Skeletal muscle satellite cell (primary cell): Measurements from ENCODE around the gene NXPH2.
A peak's percentile ranks its signal among the peaks of the same experiment; 100 is the strongest.

ENCODE experiments used
- H3K27me3 ChIP-seq: 2 replicates; pipeline ENCODE4 v1.7.0; 2013; ENCODE audit warnings: low read length; ENCODE audit not compliant: control insufficient read depth, insufficient read depth
- H3K36me3 ChIP-seq: 2 replicates; pipeline ENCODE4 v1.7.0; 2013; ENCODE audit warnings: mild to moderate bottlenecking, control low read depth, low read length; ENCODE audit not compliant: insufficient read depth
- H3K4me1 ChIP-seq: 2 replicates; pipeline ENCODE4 v1.7.0; 2013; ENCODE audit warnings: low read length; ENCODE audit not compliant: control insufficient read depth, insufficient read depth
- H3K4me2 ChIP-seq: 2 replicates; pipeline ENCODE4 v1.7.0; 2013; ENCODE audit warnings: mild to moderate bottlenecking, low read length
- H3K4me3 ChIP-seq: 2 replicates; pipeline ENCODE4 v1.7.0; 2013; ENCODE audit warnings: low read length
- H3K9ac ChIP-seq: 2 replicates; pipeline ENCODE4 v1.7.0; 2013; ENCODE audit warnings: mild to moderate bottlenecking, low read depth, low read length, moderate library complexity
- H3K9me3 ChIP-seq: replicated peaks from 2 replicates; pipeline ENCODE4 v1.7.0; 2013; ENCODE audit warnings: mild to moderate bottlenecking, control low read depth, low read length

NXPH2 gene

DNA sequence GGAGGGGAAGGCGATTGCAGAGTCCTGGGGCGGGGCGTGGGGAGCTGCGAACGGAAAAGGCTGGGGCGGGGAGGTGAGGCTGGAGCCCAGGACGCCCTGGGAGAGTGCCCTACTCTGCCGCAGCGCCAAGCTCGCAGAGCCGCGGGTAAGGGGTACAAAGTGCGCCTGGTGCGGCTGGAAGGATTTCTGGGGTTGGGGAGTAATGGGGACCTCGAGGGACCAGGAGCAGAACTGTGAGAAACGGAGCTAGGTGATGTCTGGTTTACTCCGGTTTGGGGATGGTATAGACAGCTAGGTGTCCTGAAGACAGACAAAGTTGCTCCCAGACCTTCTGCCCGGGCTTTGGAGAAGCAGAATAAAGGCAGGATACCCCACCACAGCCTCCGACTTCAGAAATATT, 718 bp upstream of the NXPH2 start:
- Histone ChIP-seq H3K9ac (no peak overlapping the region), H3K27me3 (peaks cover 53% of the 10 kb centered on the region), H3K9me3 (no peaks in the 10 kb centered on the region), H3K36me3 (no peaks in the 10 kb centered on the region), H3K4me1 (peaks cover 11% of the 10 kb centered on the region), H3K4me3 (no peak overlapping the region), H3K4me2 (no peak overlapping the region)

DNA sequence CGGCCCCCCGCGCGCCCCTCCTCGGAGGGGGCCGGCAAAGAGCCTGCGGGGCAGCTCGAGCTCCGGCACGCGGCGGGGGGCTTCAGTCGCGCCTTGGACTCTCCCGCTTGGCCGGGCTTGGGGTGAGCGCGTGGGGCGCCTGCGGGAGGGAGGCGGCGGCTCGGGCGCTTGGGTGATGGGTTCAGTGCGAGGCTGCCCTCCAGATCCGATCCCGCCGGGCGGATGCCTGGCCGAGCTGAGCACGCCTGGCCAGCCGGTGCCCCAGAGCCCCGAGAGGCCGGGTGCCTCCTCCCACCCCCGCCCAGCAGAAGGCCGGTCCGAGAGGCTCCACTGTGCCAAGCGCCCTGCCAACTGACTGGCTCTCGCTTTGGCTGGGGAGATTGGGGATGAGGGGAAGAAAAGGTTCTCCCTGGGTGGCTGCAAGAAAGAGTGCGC, 273 bp upstream of the NXPH2 start:
- H3K36me3 ChIP-seq, result no peaks in the 10 kb centered on the region
- H3K4me2 ChIP-seq, result peak overlapping the region; percentile 56
- H3K4me3 ChIP-seq, result no peak overlapping the region
- H3K9ac ChIP-seq, result no peak overlapping the region
- H3K9me3 ChIP-seq, result no peaks in the 10 kb centered on the region
- peaks cover 52% of the 10 kb centered on the region for H3K27me3 ChIP-seq
- H3K4me1 ChIP-seq, result peaks cover 11% of the 10 kb centered on the region

DNA sequence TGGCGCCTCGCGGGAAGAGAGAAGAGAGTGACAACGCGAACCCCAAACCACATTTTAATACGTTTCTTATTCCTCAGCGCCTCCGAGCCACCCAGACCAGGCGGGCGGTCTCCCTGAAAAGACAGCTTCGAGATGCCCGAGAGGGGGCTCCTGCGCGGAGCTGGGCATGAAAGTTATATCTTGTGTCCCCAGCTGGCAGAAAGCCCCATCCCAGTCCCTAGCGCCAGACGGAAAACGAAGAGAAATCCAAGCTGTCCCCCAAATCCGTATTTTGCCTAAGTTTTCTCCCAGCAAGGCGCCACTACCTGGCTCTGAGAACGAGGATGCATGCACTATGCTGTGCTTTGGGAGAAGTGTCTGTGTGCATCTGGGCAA, 797 bp downstream of the NXPH2 start:
- H3K4me3 ChIP-seq, result peak overlapping the region; percentile 62
- peak overlapping the region; percentile 83 for H3K4me2 ChIP-seq
- peaks cover 11% of the 10 kb centered on the region for H3K4me1 ChIP-seq
- no peaks in the 10 kb centered on the region for H3K9me3 ChIP-seq
- H3K36me3 ChIP-seq, result no peaks in the 10 kb centered on the region
- peaks cover 48% of the 10 kb centered on the region for H3K27me3 ChIP-seq
- H3K9ac ChIP-seq, result no peak overlapping the region

DNA sequence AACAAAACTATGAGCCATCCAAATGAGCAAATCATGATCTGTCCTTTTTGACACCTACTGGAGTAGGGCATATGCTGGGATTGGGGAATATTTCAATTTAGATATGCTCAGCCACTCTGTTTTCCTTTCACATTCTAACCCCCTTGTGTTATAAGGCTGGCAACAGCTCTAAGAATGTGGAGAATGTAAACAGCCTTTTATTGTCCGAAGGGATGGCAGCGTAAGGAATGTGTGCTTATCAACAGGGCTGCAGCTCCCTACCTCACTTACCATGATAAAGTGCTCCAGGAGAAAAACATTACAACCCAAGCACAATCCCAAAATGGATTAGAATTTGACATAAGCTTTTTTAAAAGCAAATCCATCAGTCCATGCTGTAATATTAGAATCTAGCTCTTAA, 2.2 kb downstream of the NXPH2 start:
- H3K36me3 ChIP-seq, result no peaks in the 10 kb centered on the region
- H3K4me1 ChIP-seq, result peaks cover 11% of the 10 kb centered on the region
- H3K4me3 ChIP-seq, result no peak overlapping the region
- H3K4me2 ChIP-seq, result no peak overlapping the region
- no peak overlapping the region for H3K9ac ChIP-seq
- peaks cover 43% of the 10 kb centered on the region for H3K27me3 ChIP-seq
- H3K9me3 ChIP-seq, result no peaks in the 10 kb centered on the region

DNA sequence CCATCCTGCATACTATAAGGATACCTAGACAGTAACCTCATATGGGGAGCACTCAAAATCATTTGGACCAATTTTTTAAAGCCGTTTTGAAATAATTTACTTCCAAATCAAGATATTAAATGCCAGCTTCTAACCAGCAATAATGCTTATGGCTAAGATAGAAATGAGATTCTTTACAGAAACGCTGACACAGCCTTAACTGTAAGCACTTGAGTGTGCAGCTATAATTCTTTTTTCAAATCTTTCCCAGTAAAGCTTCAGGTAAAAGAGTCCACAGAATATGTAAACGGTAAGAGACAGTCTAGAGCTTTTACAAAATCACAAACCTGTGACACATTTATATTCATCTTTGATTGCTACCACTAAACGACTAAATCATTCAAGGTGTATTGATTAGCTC, 4.5 kb downstream of the NXPH2 start:
- Histone ChIP-seq H3K4me2 (no peak overlapping the region), H3K9me3 (no peaks in the 10 kb centered on the region), H3K36me3 (no peaks in the 10 kb centered on the region), H3K9ac (no peak overlapping the region), H3K4me1 (peaks cover 11% of the 10 kb centered on the region), H3K4me3 (no peak overlapping the region), H3K27me3 (peaks cover 21% of the 10 kb centered on the region)

DNA sequence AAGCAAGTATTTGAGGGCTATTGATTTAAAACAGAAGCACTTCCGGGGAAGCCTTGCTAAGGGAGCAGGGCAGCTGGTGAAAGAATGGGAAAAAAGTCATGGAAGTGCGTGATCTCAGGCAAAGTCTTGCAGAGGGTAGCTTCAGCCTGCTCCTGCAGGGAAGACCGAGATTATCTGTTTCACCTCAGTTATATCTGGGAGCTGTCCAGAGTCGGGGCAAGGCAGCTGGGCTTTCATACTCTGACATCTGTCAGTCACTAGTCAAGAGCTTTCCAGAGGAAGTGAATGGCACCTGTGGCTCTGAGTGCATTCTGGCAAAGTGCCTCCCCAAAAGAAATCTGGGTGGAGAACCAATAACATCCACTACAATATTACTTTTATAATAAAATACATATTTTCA, 8.7 kb downstream of the NXPH2 start:
- no peaks in the 10 kb centered on the region for H3K4me1 ChIP-seq
- no peak overlapping the region for H3K4me2 ChIP-seq
- no peak overlapping the region for H3K9ac ChIP-seq
- H3K27me3 ChIP-seq, result peaks cover 5% of the 10 kb centered on the region
- no peak overlapping the region for H3K4me3 ChIP-seq
- no peaks in the 10 kb centered on the region for H3K36me3 ChIP-seq
- H3K9me3 ChIP-seq, result no peaks in the 10 kb centered on the region

DNA sequence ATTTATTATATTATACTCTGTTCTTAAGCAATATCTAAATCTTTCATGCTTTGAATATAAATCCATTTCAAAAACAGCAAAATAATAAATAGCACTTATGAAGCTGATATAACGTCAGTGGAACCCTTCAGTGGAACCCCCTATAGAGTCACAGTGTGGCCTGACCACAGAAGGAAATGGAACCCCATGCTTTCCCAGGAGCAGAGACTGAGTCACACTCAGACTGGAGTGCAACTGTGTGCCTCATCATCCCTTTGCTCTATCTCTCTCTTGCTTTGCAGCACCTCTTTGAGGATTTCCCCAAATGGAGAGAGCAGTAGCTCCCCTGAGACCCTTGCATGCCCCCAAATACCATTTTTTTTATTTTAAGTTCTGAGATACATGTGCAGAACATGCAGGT, 13.1 kb downstream of the NXPH2 start:
- Histone ChIP-seq H3K4me2 (no peak overlapping the region), H3K9me3 (no peaks in the 10 kb centered on the region), H3K36me3 (no peaks in the 10 kb centered on the region), H3K4me1 (no peaks in the 10 kb centered on the region), H3K9ac (no peak overlapping the region), H3K4me3 (no peak overlapping the region), H3K27me3 (peaks cover 5% of the 10 kb centered on the region)

DNA sequence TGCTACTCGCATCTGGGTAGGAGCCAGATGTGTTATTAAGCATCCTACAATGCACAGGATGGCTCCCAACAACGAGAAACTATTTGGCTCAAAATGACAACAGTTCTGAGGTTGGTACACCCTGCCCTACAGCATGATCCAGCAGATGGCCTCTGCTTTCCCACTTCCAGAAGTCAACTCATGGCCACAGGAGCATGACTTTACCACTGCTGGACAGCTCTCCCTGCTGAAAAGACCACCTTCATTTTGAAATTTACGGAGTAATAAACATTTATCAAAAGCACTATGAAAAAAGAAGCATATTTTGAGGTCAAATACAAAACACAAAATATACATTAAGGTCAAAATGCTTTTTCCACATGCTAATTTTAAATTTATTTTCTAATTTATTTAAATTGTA, 13.7 kb downstream of the NXPH2 start:
- no peaks in the 10 kb centered on the region for H3K36me3 ChIP-seq
- H3K9ac ChIP-seq, result no peak overlapping the region
- peaks cover 5% of the 10 kb centered on the region for H3K27me3 ChIP-seq
- no peak overlapping the region for H3K4me2 ChIP-seq
- no peaks in the 10 kb centered on the region for H3K9me3 ChIP-seq
- no peaks in the 10 kb centered on the region for H3K4me1 ChIP-seq
- H3K4me3 ChIP-seq, result no peak overlapping the region

DNA sequence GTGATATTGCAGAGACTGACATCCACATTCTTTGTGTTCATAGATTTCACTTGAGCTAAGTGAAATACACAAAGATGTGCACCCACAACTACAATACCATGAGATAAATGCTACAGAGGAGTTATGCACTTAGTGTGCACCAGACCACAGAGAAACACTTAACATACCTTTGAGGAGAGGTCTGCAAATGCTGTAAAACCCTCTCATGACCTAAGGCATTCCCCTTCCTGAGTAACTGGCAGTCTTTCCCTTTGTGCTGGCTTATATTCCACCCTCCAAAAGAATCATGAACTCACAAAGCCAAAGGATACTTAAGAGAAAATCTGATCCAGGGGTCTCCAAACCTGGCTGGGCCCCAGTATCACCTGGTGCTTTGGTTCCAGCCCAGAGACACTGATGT, 16.2 kb downstream of the NXPH2 start:
- H3K27me3 ChIP-seq, result no peaks in the 10 kb centered on the region

DNA sequence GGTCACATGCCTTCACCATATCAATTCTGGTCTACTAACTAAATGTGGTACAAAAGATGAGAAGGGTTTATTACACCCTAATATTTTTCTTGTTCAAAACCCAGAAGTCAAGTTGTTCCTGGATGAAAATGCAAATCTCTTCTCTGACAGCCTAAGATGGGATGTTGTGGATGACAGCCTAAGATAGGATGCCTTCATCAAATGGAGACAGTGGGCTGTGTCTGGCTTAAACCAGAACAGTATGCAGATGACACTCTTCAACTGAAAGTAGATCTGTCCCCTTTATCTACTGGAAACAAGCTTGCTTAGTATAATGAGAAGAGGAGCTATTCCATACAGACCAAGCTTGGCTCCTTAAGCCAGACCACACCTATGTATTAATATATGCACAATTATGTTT, 17.7 kb downstream of the NXPH2 start:
- Histone ChIP-seq H3K27me3 (no peaks in the 10 kb centered on the region), H3K36me3 (no peaks in the 10 kb centered on the region), H3K4me1 (no peaks in the 10 kb centered on the region), H3K4me3 (no peak overlapping the region), H3K9me3 (no peaks in the 10 kb centered on the region), H3K9ac (no peak overlapping the region), H3K4me2 (no peak overlapping the region)

More for the DNA sequence above, 16.2 kb downstream of the NXPH2 start:
- Histone ChIP-seq H3K9me3 (no peaks in the 10 kb centered on the region), H3K36me3 (no peaks in the 10 kb centered on the region), H3K9ac (no peak overlapping the region), H3K4me1 (no peaks in the 10 kb centered on the region), H3K4me2 (no peak overlapping the region), H3K4me3 (no peak overlapping the region)

DNA sequence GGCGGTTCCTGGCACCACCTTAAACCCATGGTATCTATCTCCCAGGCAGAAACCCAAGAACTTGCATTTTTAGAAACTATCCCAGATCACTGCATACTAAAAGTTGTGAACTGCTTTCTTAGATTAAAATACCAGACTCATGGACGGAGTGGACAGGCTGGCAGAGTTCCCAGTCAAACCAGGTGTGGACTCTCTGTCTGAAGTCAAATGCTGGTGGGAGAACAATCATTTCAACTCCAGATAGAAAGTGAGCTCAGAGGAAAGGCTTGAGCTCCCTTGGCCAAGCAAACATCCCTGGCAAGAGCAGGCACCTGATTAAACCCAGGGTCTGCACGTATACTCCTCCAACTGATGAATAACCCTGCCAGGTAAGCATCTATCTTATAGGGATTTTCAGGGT, 19.5 kb downstream of the NXPH2 start:
- Histone ChIP-seq H3K27me3 (no peaks in the 10 kb centered on the region), H3K9me3 (no peaks in the 10 kb centered on the region), H3K4me3 (no peak overlapping the region), H3K36me3 (no peaks in the 10 kb centered on the region), H3K4me1 (no peaks in the 10 kb centered on the region), H3K4me2 (no peak overlapping the region), H3K9ac (no peak overlapping the region)

DNA sequence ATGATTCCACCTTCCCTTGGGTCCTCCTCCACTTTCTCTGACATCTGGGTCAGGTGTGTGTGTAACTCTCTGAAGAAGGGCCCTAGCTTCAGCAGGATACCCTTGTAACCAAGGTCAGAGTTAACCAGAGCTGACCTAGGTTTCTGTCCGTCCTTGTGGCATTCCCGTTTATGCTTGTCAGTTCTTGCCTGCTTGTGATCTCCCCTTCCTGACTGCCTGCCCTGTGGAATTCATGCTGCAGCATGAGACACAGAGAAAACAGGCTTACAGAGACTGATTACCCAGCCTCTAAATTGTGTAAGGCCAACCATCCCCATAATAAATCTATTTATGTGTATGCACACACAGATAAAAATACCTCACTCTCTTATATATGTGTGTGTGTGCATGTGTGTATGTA, 22.8 kb downstream of the NXPH2 start:
- no peaks in the 10 kb centered on the region for H3K4me1 ChIP-seq
- no peak overlapping the region for H3K4me3 ChIP-seq
- H3K9ac ChIP-seq, result no peak overlapping the region
- H3K36me3 ChIP-seq, result no peaks in the 10 kb centered on the region
- H3K4me2 ChIP-seq, result no peak overlapping the region
- no peaks in the 10 kb centered on the region for H3K9me3 ChIP-seq
- H3K27me3 ChIP-seq, result no peaks in the 10 kb centered on the region
